Effector memory CD8-positive, alpha-beta T cell (primary cell): ENCODE data around the gene MRPS7.
"Not testable (repeated sequence)": the region's sequence is repeated elsewhere in the genome, so short reads cannot be mapped to it uniquely, and the experiment has no call there.

Experiments used
- ATAC-seq: fragments of 150-1000 bp; cut with Tn5 transposase; replicated peaks from 2 replicates; pipeline ENCODE4 v1.10.0; 2021; ENCODE audit warnings: mild to moderate bottlenecking, moderate library complexity
- DNase-seq, 3 experiments: peaks; one replicate each; pipeline ENCODE4 v3.0.0; 2021
- H3K27ac Mint-ChIP-seq, 2 donors: one replicate each; pipeline ENCODE4 v1.8.0; 2022; ENCODE audit warnings: mild to moderate bottlenecking in 2 of 2, mixed read lengths in 2 of 2, moderate library complexity in 2 of 2
- H3K27me3 Mint-ChIP-seq, 2 donors: one replicate each; pipeline ENCODE4 v1.8.0; 2022; ENCODE audit warnings: mixed read lengths in 2 of 2
- H3K36me3 Mint-ChIP-seq: one replicate; pipeline ENCODE4 v1.8.0; 2022; ENCODE audit warnings: mild to moderate bottlenecking, moderate library complexity, mixed read lengths; ENCODE audit not compliant: insufficient read depth
- H3K4me1 Mint-ChIP-seq, 2 donors: one replicate each; pipeline ENCODE4 v1.8.0; 2022; ENCODE audit warnings: low read depth in 2 of 2, mixed read lengths in 2 of 2
- H3K4me3 Mint-ChIP-seq, 2 donors: one replicate each; pipeline ENCODE4 v1.8.0; 2022; ENCODE audit warnings: mild to moderate bottlenecking in 2 of 2, mixed read lengths in 2 of 2, moderate library complexity in 2 of 2
- H3K9me3 Mint-ChIP-seq, 2 donors: one replicate each; pipeline ENCODE4 v1.8.0; 2022; ENCODE audit warnings: mixed read lengths in 2 of 2

Gene MRPS7

GRCh38 chr17:75252039-75252816, 9.5 kb upstream of the MRPS7 start:
- Mint-ChIP-seq H3K27me3 (no peaks in the 10 kb centered on the region), H3K9me3 (no peaks in the 10 kb centered on the region), H3K27ac (peak overlapping the region; percentile 57 to 90), H3K4me1 (peaks cover 54 to 69% of the 10 kb centered on the region in 2 donors), H3K4me3 (no peak overlapping the region), H3K36me3 (peaks cover 9% of the 10 kb centered on the region)
- no peak for ATAC-seq
- no peak for DNase-seq

- not testable (repeated sequence) for H3K27me3 Mint-ChIP-seq, H3K9me3 Mint-ChIP-seq, H3K36me3 Mint-ChIP-seq, DNase-seq, H3K4me3 Mint-ChIP-seq, ATAC-seq
- Mint-ChIP-seq H3K4me1 (peaks cover 67 to 79% of the 10 kb centered on the region in 2 donors), H3K27ac (peak overlapping the region in 1 of 2 donors; percentile 24)
Measured at GRCh38 chr17:75255954-75256698, 5.6 kb upstream of the MRPS7 start.

- DNase-seq, H3K27ac Mint-ChIP-seq, H3K9me3 Mint-ChIP-seq, H3K4me3 Mint-ChIP-seq, H3K27me3 Mint-ChIP-seq, ATAC-seq: not testable (repeated sequence)
- peaks cover 69 to 78% of the 10 kb centered on the region in 2 donors for H3K4me1 Mint-ChIP-seq
- H3K36me3 Mint-ChIP-seq, result peaks cover 17% of the 10 kb centered on the region
Measured at GRCh38 chr17:75257228-75257627, 4.5 kb upstream of the MRPS7 start.

DNA sequence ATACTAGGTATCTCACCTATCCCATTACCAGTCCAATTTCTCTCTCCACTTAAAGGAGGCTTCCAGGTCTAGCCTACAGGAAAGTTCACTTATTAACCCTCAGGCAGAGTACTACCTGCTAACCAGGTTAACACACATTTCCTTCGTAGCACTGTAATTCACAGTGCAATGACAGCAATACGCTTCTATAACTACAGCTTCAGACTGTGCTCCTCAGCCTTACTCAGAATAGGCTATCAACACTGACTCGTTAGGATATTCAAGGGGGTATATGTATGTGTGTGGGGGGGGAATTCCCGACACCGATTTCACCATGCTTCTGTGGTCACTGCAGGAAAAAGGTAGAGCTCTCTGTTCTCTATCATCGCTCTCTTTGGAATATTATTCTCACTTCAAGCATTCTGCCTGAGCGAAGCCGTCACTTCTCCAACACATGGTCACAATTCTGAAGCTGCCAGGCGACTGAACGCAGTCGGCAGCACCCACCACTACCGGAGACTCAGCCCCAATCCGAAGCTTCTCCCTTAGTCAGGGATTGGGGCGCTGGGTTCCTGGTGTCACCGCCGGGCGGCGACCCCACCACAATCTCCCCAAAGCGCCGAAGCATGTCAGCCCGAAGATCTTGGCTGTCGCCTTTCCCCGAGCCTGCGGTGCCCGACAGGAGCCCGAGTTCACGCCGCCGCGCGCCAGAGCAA, 891 bp upstream of the MRPS7 start:
- Mint-ChIP-seq H3K36me3 (peaks cover 35% of the 10 kb centered on the region), H3K27me3 (no peaks in the 10 kb centered on the region), H3K4me1 (peaks cover 46 to 58% of the 10 kb centered on the region in 2 donors), H3K4me3 (peak overlapping the region; percentile 93 to 94), H3K27ac (peak overlapping the region; percentile 100), H3K9me3 (no peaks in the 10 kb centered on the region)
- no peak for DNase-seq
- ATAC-seq, result peak; percentile 37

GRCh38 chr17:75262112-75262606, 480 bp downstream of the MRPS7 start:
- ATAC-seq, result no peak
- H3K27ac Mint-ChIP-seq, result peak overlapping the region; percentile 100
- peaks cover 38 to 44% of the 10 kb centered on the region in 2 donors for H3K4me1 Mint-ChIP-seq
- DNase-seq, result no peak
- no peaks in the 10 kb centered on the region for H3K9me3 Mint-ChIP-seq
- peaks cover 44% of the 10 kb centered on the region for H3K36me3 Mint-ChIP-seq
- peak overlapping the region; percentile 93 to 94 for H3K4me3 Mint-ChIP-seq
- H3K27me3 Mint-ChIP-seq, result no peaks in the 10 kb centered on the region

GRCh38 chr17:75263055-75263454, 1.4 kb downstream of the MRPS7 start:
- Mint-ChIP-seq H3K4me1 (peaks cover 30 to 40% of the 10 kb centered on the region in 2 donors), H3K36me3 (peaks cover 44% of the 10 kb centered on the region), H3K27ac (peak overlapping the region; percentile 38 to 100), H3K4me3 (peak overlapping the region; percentile 93 to 94), H3K9me3 (no peaks in the 10 kb centered on the region), H3K27me3 (no peaks in the 10 kb centered on the region)
- no peak for ATAC-seq
- DNase-seq, result no peak

DNA sequence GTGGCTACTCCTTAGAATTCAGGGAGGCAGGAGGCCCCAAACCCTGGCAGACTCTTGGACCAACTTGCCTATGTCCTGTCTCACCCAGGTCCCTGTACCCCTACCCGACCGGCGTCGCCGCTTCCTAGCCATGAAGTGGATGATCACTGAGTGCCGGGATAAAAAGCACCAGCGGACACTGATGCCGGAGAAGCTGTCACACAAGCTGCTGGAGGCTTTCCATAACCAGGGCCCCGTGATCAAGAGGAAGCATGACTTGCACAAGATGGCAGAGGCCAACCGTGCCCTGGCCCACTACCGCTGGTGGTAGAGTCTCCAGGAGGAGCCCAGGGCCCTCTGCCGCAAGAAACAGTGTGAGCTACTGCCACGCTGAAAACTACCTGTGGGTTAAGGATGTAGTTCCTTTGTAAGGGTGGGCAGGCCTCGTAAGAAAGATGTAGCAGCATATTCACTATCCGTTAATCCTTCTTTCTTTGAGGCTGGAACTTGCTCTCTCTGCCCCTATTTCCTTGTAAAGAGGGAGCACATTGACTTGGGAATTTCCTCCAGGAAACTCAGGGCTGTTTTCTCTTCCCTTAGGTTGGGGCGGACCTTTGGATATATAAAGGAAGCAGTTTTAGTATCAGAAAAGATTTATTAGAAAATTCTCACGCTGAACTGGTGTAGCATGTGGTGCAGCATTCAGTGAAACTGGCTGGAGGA, 4.1 kb downstream of the MRPS7 start:
- ATAC-seq, result no peak
- Mint-ChIP-seq H3K27me3 (no peaks in the 10 kb centered on the region), H3K27ac (no peak overlapping the region), H3K9me3 (no peaks in the 10 kb centered on the region), H3K4me1 (peaks cover 23 to 26% of the 10 kb centered on the region in 2 donors), H3K4me3 (no peak overlapping the region), H3K36me3 (peaks cover 46% of the 10 kb centered on the region)
- no peak for DNase-seq

DNA sequence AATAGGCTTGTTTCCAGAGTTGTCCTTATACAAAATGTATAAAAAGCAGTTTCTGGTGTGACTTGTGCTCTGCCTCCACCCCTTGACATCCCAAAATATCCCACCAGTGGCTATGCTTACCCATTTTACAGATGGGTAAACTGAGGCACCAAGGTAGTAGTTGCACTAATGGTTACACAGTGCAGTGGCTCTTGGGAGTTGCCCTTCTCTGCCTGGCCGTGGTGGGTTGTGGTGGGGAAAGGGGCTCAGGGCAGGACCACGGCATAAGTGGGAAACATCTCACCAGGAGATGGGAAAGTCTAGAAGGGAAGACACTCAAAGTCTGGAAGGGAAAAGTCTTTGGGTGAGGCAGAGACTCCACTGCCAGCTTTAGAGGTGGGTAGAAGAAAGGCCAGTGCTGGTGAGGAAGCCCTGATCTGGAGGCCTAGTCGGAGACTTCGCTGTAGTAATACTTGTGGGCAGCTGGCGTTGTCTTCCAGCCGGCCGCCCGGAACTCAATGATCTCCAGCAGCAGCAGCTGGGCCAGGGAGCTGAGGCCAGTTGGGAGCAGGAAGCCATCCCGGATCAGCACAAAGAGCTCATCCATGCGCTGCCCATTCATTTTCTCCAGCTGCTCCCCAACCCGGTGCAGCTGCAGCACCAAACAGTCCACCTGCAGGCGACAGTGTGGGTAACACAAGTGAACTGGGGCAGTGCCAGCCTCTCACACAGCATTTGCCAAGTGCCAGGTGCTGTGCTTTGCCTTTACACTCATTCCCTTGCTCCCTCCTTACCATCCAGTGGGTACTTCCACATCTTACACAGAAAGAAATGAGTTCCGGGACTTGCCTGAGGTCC, 4.9 kb downstream of the MRPS7 start:
- Mint-ChIP-seq H3K27me3 (no peaks in the 10 kb centered on the region), H3K9me3 (no peaks in the 10 kb centered on the region), H3K27ac (no peak overlapping the region), H3K4me3 (no peak overlapping the region), H3K4me1 (peaks cover 17 to 22% of the 10 kb centered on the region in 2 donors), H3K36me3 (peaks cover 38% of the 10 kb centered on the region)
- ATAC-seq (no peak), DNase-seq (no peak)

DNA sequence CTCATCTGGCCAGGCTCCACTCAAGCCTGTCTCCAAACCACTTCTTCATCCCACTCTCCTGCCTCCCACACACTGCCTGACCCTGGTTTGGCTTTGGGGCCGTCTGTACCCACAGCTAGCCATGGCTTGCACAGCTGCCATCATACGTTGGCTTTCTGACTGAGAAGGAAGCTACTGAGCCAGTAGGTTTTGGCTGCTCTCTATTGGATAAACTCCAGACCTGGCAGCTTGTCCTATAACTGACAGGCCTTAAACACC, 5.4 kb downstream of the MRPS7 start:
- Mint-ChIP-seq H3K27me3 (no peaks in the 10 kb centered on the region), H3K4me1 (peaks cover 16 to 18% of the 10 kb centered on the region in 2 donors), H3K9me3 (no peaks in the 10 kb centered on the region), H3K36me3 (peaks cover 32% of the 10 kb centered on the region), H3K4me3 (no peak overlapping the region), H3K27ac (peak overlapping the region in 1 of 2 donors; percentile 65)
- ATAC-seq (no peak), DNase-seq (no peak)

- H3K4me3 Mint-ChIP-seq, result no peak overlapping the region
- peaks cover 14 to 18% of the 10 kb centered on the region in 2 donors for H3K4me1 Mint-ChIP-seq
- H3K27me3 Mint-ChIP-seq, result no peaks in the 10 kb centered on the region
- ATAC-seq (no peak), DNase-seq (no peak)
- H3K36me3 Mint-ChIP-seq, result peaks cover 32% of the 10 kb centered on the region
- H3K27ac Mint-ChIP-seq, result peak overlapping the region in 1 of 2 donors; percentile 65
- no peaks in the 10 kb centered on the region for H3K9me3 Mint-ChIP-seq
Measured at GRCh38 chr17:75267411-75268232, 5.9 kb downstream of the MRPS7 start.

DNA sequence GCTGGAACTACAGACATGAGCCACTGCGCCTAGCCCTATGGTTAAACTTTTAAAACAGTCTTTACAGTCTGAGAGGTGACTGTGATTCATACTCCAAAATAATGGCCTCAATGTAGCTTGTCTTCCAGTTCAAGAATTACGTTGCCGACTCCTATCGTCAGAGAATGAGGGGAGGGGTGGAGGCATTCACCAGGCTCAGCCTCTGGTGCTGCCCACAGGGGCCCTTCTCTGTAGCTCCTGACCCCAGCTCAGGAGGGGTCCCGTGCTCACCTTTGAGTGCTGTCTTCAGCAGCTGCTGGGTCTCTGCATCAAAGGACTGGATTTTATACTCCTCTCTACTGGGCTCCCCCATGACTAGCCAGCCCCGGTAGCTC, 8.2 kb downstream of the MRPS7 start:
- Mint-ChIP-seq H3K27ac (peak overlapping the region; percentile 84 to 87), H3K27me3 (no peaks in the 10 kb centered on the region), H3K4me1 (peaks cover 20 to 22% of the 10 kb centered on the region in 2 donors), H3K9me3 (no peaks in the 10 kb centered on the region), H3K36me3 (peaks cover 19% of the 10 kb centered on the region), H3K4me3 (peak overlapping the region; percentile 80 to 83)
- ATAC-seq (no peak), DNase-seq (no peak)
